A673 (cell line): ENCODE measurements around the gene CLCN7. TPM values are rescaled to one million over a fixed set of nuclear protein-coding genes. Genes with fewer than 3 reads are reported as not detected.

Experiments used
- BruUV-seq: library from RNA; stranded (reverse); fragments of 400-500 nt; replicated peaks from 2 replicates; lab custom pipeline; 2021; lab: Mats Ljungman, UMichigan
- CTCF ChIA-PET: fragments of 300-600 bp; sonication (Branson Sonifier 250); formaldehyde crosslinking; loops from one replicate; lab custom pipeline; 2022; ENCODE audit warnings: antibody characterized with exemption; lab: Charles Lee
- POLR2A ChIA-PET: fragments of 300-600 bp; sonication (Branson Sonifier 250); formaldehyde crosslinking; loops from one replicate; lab custom pipeline; 2022; ENCODE audit warnings: antibody characterized with exemption; ENCODE audit not compliant: low non-redundant PET; lab: Charles Lee
- DNase-seq: peaks from one replicate; pipeline ENCODE4 v3.0.0-alpha.2; 2015; ENCODE audit warnings: low spot score
- H3K27ac ChIP-seq: fragments of 200-600 bp; sonication (generic); 2 replicates; pipeline ENCODE4 v1.5.1; 2016; ENCODE audit warnings: mixed run types, low read depth, mild to moderate bottlenecking, mixed read lengths, antibody characterized with exemption, low read length; ENCODE audit not compliant: poor library complexity, severe bottlenecking
- H3K27me3 ChIP-seq: fragments of 200-600 bp; sonication (generic); replicated peaks from 2 replicates; pipeline ENCODE4 v1.6.1; 2017; ENCODE audit warnings: mixed run types, low read depth, mild to moderate bottlenecking, mixed read lengths, antibody characterized with exemption, low read length; ENCODE audit not compliant: insufficient read depth, poor library complexity
- H3K36me3 ChIP-seq: fragments of 200-600 bp; sonication (generic); 2 replicates; pipeline ENCODE4 v1.6.1; 2016; ENCODE audit warnings: mixed run types, mild to moderate bottlenecking, mixed read lengths, antibody characterized with exemption, low read length; ENCODE audit not compliant: insufficient read depth, poor library complexity, severe bottlenecking
- H3K4me1 ChIP-seq: fragments of 200-600 bp; sonication (generic); 2 replicates; pipeline ENCODE4 v1.6.1; 2017; ENCODE audit warnings: mixed run types, mild to moderate bottlenecking, mixed read lengths, antibody characterized with exemption, low read length; ENCODE audit not compliant: insufficient read depth, poor library complexity, severe bottlenecking
- H3K4me3 ChIP-seq: fragments of 200-600 bp; sonication (generic); 2 replicates; pipeline ENCODE4 v1.5.1; 2016; ENCODE audit warnings: low read depth, mixed run types, mild to moderate bottlenecking, mixed read lengths, low read length; ENCODE audit not compliant: poor library complexity, severe bottlenecking
- H3K9me3 ChIP-seq: fragments of 200-600 bp; sonication (generic); 2 replicates; pipeline ENCODE4 v1.6.1; 2016; ENCODE audit warnings: mixed run types, low read depth, mild to moderate bottlenecking, mixed read lengths, antibody characterized with exemption, low read length; ENCODE audit not compliant: poor library complexity, severe bottlenecking
- EZH2 ChIP-seq: fragments of 200-600 bp; sonication (generic); IDR thresholded peaks from 2 replicates; pipeline ENCODE4 v1.6.1; 2017; ENCODE audit warnings: borderline replicate concordance, low read depth, mild to moderate bottlenecking, mixed read lengths, antibody characterized with exemption, low read length; ENCODE audit not compliant: poor library complexity, severe bottlenecking
- intact Hi-C: fragments of 100-400 bp; cut with micrococcal nuclease; formaldehyde crosslinking; loops from one replicate; pipeline ENCODE4 v1.10.0; 2022; ENCODE audit not compliant: unreplicated experiment
- total RNA-seq: library from RNA; stranded (reverse); gene quantifications from 2 replicates; pipeline ENCODE4 v1.2.3, GENCODE V29; 2021
- TF ChIP-seq, protein P1 (sequence below): fragments of 300-800, 200-600 bp; sonication (generic); conservative IDR thresholded peaks from 2 replicates; pipeline ENCODE4 v1.5.1; 2017; ENCODE audit warnings: low read depth, mild to moderate bottlenecking, antibody characterized with exemption, low read length, moderate library complexity, mixed read lengths

Gene CLCN7
- total RNA-seq, 1 experiment from 2014 or later = 89.3 TPM

DNA sequence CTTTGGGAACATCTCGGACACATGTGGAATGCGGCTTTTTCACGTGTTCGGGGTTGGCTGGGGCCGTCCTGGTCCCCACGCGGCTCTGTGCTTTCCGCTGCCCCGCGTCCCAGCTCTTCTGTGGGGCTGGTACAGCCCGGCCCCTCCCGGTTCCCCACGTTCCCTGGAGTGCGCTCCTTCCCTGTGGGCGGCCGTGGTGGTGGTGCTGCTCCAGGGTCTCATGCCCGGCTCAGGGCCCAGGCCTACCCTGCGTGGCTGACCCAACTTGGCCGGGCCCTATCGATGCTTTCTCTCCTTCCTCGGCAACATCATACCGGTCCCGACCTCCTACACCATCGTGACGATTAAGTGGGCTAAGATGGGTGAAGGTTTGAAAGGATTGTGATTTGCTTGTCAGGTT lies 21.6 kb upstream of the CLCN7 start:
- ChIA-PET POLR2A (interaction anchor here (0.7 kb wide), 1 partner anchor 22 kb away, joined by 3 read pairs; no protein-coding TSS in a partner anchor), CTCF (no interaction called here)
- no TSS peak for BruUV-seq
- no peaks in the 10 kb centered on the region for H3K27me3 ChIP-seq
- H3K9me3 ChIP-seq = no peaks in the 10 kb centered on the region
- intact Hi-C loops = no loop called here
- no peak for DNase-seq
- H3K4me3 ChIP-seq = no peak overlapping the region
- peaks cover 3% of the 10 kb centered on the region for H3K4me1 ChIP-seq
- H3K36me3 ChIP-seq = peaks cover 17% of the 10 kb centered on the region
- H3K27ac ChIP-seq = no peak overlapping the region
- TF ChIP-seq, protein P1, sequence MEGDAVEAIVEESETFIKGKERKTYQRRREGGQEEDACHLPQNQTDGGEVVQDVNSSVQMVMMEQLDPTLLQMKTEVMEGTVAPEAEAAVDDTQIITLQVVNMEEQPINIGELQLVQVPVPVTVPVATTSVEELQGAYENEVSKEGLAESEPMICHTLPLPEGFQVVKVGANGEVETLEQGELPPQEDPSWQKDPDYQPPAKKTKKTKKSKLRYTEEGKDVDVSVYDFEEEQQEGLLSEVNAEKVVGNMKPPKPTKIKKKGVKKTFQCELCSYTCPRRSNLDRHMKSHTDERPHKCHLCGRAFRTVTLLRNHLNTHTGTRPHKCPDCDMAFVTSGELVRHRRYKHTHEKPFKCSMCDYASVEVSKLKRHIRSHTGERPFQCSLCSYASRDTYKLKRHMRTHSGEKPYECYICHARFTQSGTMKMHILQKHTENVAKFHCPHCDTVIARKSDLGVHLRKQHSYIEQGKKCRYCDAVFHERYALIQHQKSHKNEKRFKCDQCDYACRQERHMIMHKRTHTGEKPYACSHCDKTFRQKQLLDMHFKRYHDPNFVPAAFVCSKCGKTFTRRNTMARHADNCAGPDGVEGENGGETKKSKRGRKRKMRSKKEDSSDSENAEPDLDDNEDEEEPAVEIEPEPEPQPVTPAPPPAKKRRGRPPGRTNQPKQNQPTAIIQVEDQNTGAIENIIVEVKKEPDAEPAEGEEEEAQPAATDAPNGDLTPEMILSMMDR = no peak
- TF ChIP-seq EZH2 = no peak

- no peak for DNase-seq
- H3K9me3 ChIP-seq = no peaks in the 10 kb centered on the region
Measured at GRCh38 chr16:1495889-1496262, 21.0 kb upstream of the CLCN7 start.

DNA sequence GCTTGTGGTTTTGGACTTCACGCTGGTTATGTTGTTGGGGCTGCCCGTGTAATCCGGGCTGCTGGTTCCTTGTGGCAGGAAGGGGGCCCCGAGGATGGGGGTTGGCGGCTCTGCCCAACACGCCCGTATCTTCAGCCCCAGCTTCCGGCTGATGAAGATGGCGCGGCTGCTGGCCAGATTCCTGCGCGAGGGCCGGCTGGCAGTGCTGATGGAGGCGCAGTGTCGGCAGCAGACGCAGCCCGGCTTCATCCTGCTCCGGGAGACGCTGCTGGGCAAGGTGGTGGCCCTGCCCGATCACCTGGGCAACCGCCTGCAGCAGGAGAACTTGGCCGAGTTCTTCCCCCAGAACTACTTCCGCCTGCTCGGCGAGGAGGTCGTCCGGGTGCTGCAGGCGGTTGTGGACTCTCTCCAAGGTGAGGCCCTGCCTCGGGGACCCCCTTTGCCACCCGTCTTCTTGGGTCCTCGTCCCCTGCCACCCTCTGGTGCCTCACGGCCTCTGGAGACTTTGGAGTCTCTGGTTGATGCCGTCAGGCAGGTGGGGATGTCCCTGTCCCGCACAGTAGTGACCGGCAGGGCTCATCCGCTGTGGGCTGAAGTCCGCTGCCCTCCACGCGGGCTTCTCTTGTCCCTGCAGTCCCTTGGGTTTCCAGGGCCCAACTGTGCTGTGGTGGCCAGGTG lies 20.5 kb upstream of the CLCN7 start:
- ChIA-PET POLR2A (no interaction called here), CTCF (no interaction called here)
- intact Hi-C loops = no loop called here
- Histone ChIP-seq H3K36me3 (peaks cover 14% of the 10 kb centered on the region), H3K4me1 (peaks cover 3% of the 10 kb centered on the region), H3K27me3 (no peaks in the 10 kb centered on the region), H3K9me3 (no peaks in the 10 kb centered on the region), H3K27ac (no peak overlapping the region), H3K4me3 (no peak overlapping the region)
- TF ChIP-seq, protein P1 = no peak
- TF ChIP-seq EZH2 = no peak
- no TSS peak for BruUV-seq
- DNase-seq = no peak

More at GRCh38 chr16:1495889-1496262, 21.0 kb upstream of the CLCN7 start:
- POLR2A ChIA-PET = no interaction called here
- H3K27ac ChIP-seq = no peak overlapping the region
- BruUV-seq = no TSS peak
- H3K36me3 ChIP-seq = peaks cover 14% of the 10 kb centered on the region
- H3K4me3 ChIP-seq = no peak overlapping the region
- H3K27me3 ChIP-seq = no peaks in the 10 kb centered on the region
- CTCF ChIA-PET = no interaction called here
- no peak for TF ChIP-seq EZH2
- TF ChIP-seq, protein P1 = no peak
- H3K4me1 ChIP-seq = peaks cover 3% of the 10 kb centered on the region
- intact Hi-C loops = no loop called here
